ENCODE measurements around the gene SECISBP2.

- TF ChIP-seq, protein P1, sequence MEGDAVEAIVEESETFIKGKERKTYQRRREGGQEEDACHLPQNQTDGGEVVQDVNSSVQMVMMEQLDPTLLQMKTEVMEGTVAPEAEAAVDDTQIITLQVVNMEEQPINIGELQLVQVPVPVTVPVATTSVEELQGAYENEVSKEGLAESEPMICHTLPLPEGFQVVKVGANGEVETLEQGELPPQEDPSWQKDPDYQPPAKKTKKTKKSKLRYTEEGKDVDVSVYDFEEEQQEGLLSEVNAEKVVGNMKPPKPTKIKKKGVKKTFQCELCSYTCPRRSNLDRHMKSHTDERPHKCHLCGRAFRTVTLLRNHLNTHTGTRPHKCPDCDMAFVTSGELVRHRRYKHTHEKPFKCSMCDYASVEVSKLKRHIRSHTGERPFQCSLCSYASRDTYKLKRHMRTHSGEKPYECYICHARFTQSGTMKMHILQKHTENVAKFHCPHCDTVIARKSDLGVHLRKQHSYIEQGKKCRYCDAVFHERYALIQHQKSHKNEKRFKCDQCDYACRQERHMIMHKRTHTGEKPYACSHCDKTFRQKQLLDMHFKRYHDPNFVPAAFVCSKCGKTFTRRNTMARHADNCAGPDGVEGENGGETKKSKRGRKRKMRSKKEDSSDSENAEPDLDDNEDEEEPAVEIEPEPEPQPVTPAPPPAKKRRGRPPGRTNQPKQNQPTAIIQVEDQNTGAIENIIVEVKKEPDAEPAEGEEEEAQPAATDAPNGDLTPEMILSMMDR (IDR thresholded peaks at IDR 0.05) = no peak
- no peak for TF ChIP-seq POLR2A (IDR thresholded peaks at IDR 0.05)
Observed at GRCh38 chr9:89352451-89352850, 34.2 kb downstream of the SECISBP2 start.
